ENCODE measurements around the gene EFEMP2. TPM values are rescaled to one million over a fixed set of nuclear protein-coding genes. Genes with fewer than 3 reads are reported as not detected.
"Not testable (repeated sequence)": the region's sequence is repeated elsewhere in the genome, so short reads cannot be mapped to it uniquely, and the experiment has no call there.

Gene EFEMP2
- total and polyA plus RNA-seq, 3 experiments from 2014 or later, result 0.23 to 4.0 (median 3.9) TPM

GRCh38 chr11:65849771-65850216, 22.8 kb downstream of the EFEMP2 start:
- Histone ChIP-seq H3K27ac (ENCODE audit: low read depth, low read length) (no peak overlapping the region), H3K27me3 (ENCODE audit: insufficient read depth, low read length, poor library complexity, severe bottlenecking) (no peaks in the 10 kb centered on the region), H3K4me3 (ENCODE audit: low read length) (no peak overlapping the region), H3K4me1 (ENCODE audit: insufficient read depth, low read length) (peaks cover 19% of the 10 kb centered on the region), H3K36me3 (ENCODE audit: insufficient read depth, low read length) (peaks cover 29% of the 10 kb centered on the region), H3K9me3 (ENCODE audit: low read length) (no peaks in the 10 kb centered on the region)
- H3K27me3 Mint-ChIP-seq, result no peaks in the 10 kb centered on the region
- ChIA-PET POLR2A (interaction anchor here (1.0 to 1.2 kb wide), 3 partner anchors 10 to 187 kb away, joined by 3 to 4 read pairs (median 3); partner anchors contain the start of gene RELA), CTCF (interaction anchor here (1.1 to 4.1 kb wide), 4 partner anchors 8 to 70 kb away, joined by 3 to 18 read pairs (median 10); partner anchors contain the start of genes CFL1 and MUS81)
- no peak overlapping the region for H3K4me3 Mint-ChIP-seq
- no peaks in the 10 kb centered on the region for H3K9me3 Mint-ChIP-seq
- peaks cover 12 to 42% (median 23%) of the 10 kb centered on the region in 3 donors for H3K36me3 Mint-ChIP-seq
- H3K27ac Mint-ChIP-seq, result peak overlapping the region in 3 of 8 donors; percentile 17 to 83 (median 72)
- no peak for DNase-seq
- peaks cover 19 to 23% (median 23%) of the 10 kb centered on the region in 3 donors for H3K4me1 Mint-ChIP-seq

DNA sequence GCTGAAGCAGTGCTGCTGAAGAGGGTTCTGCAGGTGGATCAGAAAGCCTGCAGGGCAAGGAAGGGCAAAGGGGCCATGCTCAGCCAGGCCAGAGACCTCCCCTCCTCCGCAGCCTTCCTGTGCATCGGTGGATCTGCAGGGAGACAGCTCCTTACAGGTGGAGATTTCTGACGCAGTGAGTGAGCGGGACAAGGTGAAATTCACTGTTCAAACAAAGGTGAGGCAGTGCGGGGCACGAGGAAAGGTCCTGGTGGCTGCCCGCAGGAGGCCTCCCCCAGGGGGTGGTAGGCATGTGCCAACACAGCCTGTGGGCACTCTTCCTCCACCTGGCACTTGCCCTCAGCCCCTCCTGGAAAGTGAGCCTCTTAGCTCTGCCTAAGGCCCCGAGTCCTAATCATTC, 23.2 kb downstream of the EFEMP2 start:
- no peak overlapping the region for H3K4me3 ChIP-seq (ENCODE audit: low read length)
- POLR2A ChIA-PET, result interaction anchor here (1.0 to 1.2 kb wide), 2 partner anchors 10 to 69 kb away, joined by 3 read pairs; no protein-coding TSS in a partner anchor
- no peak overlapping the region for H3K4me3 Mint-ChIP-seq
- peak overlapping the region in 2 of 8 donors; percentile 17 to 72 for H3K27ac Mint-ChIP-seq
- H3K27ac ChIP-seq (ENCODE audit: low read depth, low read length), result no peak overlapping the region
- H3K4me1 ChIP-seq (ENCODE audit: insufficient read depth, low read length), result peaks cover 14% of the 10 kb centered on the region
- peaks cover 15 to 19% (median 19%) of the 10 kb centered on the region in 3 donors for H3K4me1 Mint-ChIP-seq
- no peaks in the 10 kb centered on the region for H3K9me3 ChIP-seq (ENCODE audit: low read length)
- peaks cover 24% of the 10 kb centered on the region for H3K36me3 ChIP-seq (ENCODE audit: insufficient read depth, low read length)
- H3K27me3 ChIP-seq (ENCODE audit: insufficient read depth, low read length, poor library complexity, severe bottlenecking), result no peaks in the 10 kb centered on the region
- peaks cover 11 to 37% (median 18%) of the 10 kb centered on the region in 3 donors for H3K36me3 Mint-ChIP-seq
- CTCF ChIA-PET, result interaction anchor here (1.1 to 4.1 kb wide), 4 partner anchors 9 to 70 kb away, joined by 3 to 18 read pairs (median 10); partner anchors contain the start of genes CFL1 and MUS81
- no peaks in the 10 kb centered on the region for H3K9me3 Mint-ChIP-seq
- DNase-seq, result no peak
- no peaks in the 10 kb centered on the region for H3K27me3 Mint-ChIP-seq

DNA sequence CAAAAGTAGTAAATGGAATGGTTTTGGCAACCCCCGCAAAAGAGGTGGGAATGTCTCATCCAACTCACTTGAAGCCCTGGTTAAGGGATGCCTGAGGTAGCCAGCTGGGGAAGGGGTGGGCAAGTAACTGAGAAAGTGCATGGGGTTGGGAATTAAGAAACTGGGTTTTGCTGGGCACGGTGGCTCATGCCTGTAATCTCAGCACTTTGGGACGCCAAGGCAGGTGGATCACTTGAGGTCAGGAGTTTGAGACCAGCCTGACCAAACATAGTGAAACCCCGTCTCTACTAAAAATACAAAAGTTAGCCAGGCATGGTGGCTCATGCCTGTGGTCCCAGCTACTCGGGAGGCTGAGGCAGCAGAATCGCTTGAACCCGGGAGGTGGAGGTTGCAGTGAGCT, 23.9 kb downstream of the EFEMP2 start:
- peaks cover 10 to 13% (median 12%) of the 10 kb centered on the region in 3 donors for H3K4me1 Mint-ChIP-seq
- CTCF ChIA-PET, result not testable (repeated sequence)

DNA sequence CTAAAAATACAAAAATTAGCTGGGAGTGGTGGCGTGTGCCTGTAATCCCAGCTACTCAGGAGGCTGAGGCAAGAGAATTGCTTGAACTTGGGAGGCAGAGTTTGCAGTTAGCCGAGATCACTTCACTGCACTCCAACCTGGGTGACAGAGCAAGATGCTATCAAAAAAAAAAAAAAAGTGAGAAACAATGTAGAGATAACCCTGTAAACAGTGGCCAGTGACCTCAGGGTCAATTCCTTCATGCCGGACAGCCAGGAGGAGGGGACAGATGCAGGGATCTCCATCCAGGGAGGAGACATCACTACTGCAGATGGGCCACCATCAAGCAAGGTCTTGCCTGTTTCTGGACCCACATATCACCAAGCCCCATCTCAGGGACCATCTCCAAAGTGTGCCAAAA, 24.9 kb downstream of the EFEMP2 start:
- Histone ChIP-seq H3K4me1 (ENCODE audit: insufficient read depth, low read length) (no peaks in the 10 kb centered on the region), H3K27ac (ENCODE audit: low read depth, low read length) (no peak overlapping the region), H3K27me3 (ENCODE audit: insufficient read depth, low read length, poor library complexity, severe bottlenecking) (no peaks in the 10 kb centered on the region), H3K36me3 (ENCODE audit: insufficient read depth, low read length) (peaks cover 8% of the 10 kb centered on the region), H3K9me3 (ENCODE audit: low read length) (no peaks in the 10 kb centered on the region), H3K4me3 (ENCODE audit: low read length) (no peak overlapping the region)
- no peaks in the 10 kb centered on the region for H3K9me3 Mint-ChIP-seq
- no peak overlapping the region for H3K4me3 Mint-ChIP-seq
- H3K36me3 Mint-ChIP-seq, result peaks cover 3 to 21% (median 10%) of the 10 kb centered on the region in 3 donors
- no peaks in the 10 kb centered on the region for H3K27me3 Mint-ChIP-seq
- DNase-seq, result no peak
- ChIA-PET POLR2A (interaction anchor here (1.4 kb wide), 1 partner anchor 13 kb away, joined by 3 read pairs; the partner anchor contains the start of gene MUS81), CTCF (interaction anchor here (0.6 to 2.6 kb wide), 5 partner anchors 12 to 136 kb away, joined by 3 to 7 read pairs (median 5); partner anchors contain the start of genes FIBP, KAT5 and MUS81)
- peaks cover 4 to 7% (median 5%) of the 10 kb centered on the region in 3 donors for H3K4me1 Mint-ChIP-seq
- no peak overlapping the region for H3K27ac Mint-ChIP-seq

More for the DNA sequence above, 23.9 kb downstream of the EFEMP2 start:
- H3K9me3 Mint-ChIP-seq; H3K27ac ChIP-seq (ENCODE audit: low read depth, low read length); DNase-seq; H3K27me3 Mint-ChIP-seq; H3K27me3 ChIP-seq (ENCODE audit: insufficient read depth, low read length, poor library complexity, severe bottlenecking); H3K4me3 ChIP-seq (ENCODE audit: low read length); H3K4me3 Mint-ChIP-seq; H3K9me3 ChIP-seq (ENCODE audit: low read length); H3K4me1 ChIP-seq (ENCODE audit: insufficient read depth, low read length): not testable (repeated sequence)
- POLR2A ChIA-PET, result interaction anchor here (0.6 to 1.2 kb wide), 2 partner anchors 70 to 86 kb away, joined by 3 read pairs; no protein-coding TSS in a partner anchor
- peaks cover 18% of the 10 kb centered on the region for H3K36me3 ChIP-seq (ENCODE audit: insufficient read depth, low read length)
- H3K27ac Mint-ChIP-seq, result peak overlapping the region in 2 of 8 donors; percentile 11 to 73
- peaks cover 5 to 31% (median 15%) of the 10 kb centered on the region in 3 donors for H3K36me3 Mint-ChIP-seq

- ChIA-PET CTCF (interaction anchor here (0.7 to 1.2 kb wide), 3 partner anchors 26 to 177 kb away, joined by 3 to 4 read pairs (median 3); no protein-coding TSS in a partner anchor), POLR2A (interaction anchor here (0.6 kb wide), 1 partner anchor 11 kb away, joined by 3 read pairs; no protein-coding TSS in a partner anchor)
- Histone ChIP-seq H3K27me3 (ENCODE audit: insufficient read depth, low read length, poor library complexity, severe bottlenecking) (no peaks in the 10 kb centered on the region), H3K27ac (ENCODE audit: low read depth, low read length) (no peak overlapping the region), H3K9me3 (ENCODE audit: low read length) (no peaks in the 10 kb centered on the region), H3K4me1 (ENCODE audit: insufficient read depth, low read length) (no peaks in the 10 kb centered on the region), H3K36me3 (ENCODE audit: insufficient read depth, low read length) (no peaks in the 10 kb centered on the region), H3K4me3 (ENCODE audit: low read length) (no peak overlapping the region)
- Mint-ChIP-seq H3K4me1 (no peaks in the 10 kb centered on the region), H3K9me3 (no peaks in the 10 kb centered on the region), H3K27ac (no peak overlapping the region), H3K27me3 (no peaks in the 10 kb centered on the region), H3K4me3 (no peak overlapping the region), H3K36me3 (no peaks in the 10 kb centered on the region)
- DNase-seq, result no peak
Measured at GRCh38 chr11:65844231-65844872, 28.2 kb downstream of the EFEMP2 start.

DNA sequence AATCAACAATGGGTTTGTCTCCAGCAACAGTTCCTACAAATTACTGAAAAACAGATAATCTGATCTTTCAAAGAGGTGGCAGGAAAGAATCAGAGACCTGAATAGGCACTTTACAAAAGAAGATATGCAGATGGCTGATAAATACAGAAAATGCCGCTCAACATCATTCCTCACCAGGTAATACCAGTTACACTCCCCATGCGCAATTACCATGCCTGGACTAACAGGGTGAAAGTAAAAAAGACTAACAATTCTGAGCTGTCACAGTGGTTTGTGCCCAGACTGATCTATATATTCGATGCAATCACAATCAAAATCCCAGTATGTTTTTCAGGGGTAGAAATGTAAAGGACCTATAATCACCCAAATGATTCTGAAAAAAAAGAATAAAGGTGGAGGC, 28.8 kb downstream of the EFEMP2 start:
- Histone ChIP-seq H3K4me3 (ENCODE audit: low read length) (no peak overlapping the region), H3K27me3 (ENCODE audit: insufficient read depth, low read length, poor library complexity, severe bottlenecking) (no peaks in the 10 kb centered on the region), H3K9me3 (ENCODE audit: low read length) (no peaks in the 10 kb centered on the region), H3K36me3 (ENCODE audit: insufficient read depth, low read length) (no peaks in the 10 kb centered on the region), H3K4me1 (ENCODE audit: insufficient read depth, low read length) (no peaks in the 10 kb centered on the region), H3K27ac (ENCODE audit: low read depth, low read length) (no peak overlapping the region)
- no peaks in the 10 kb centered on the region for H3K27me3 Mint-ChIP-seq
- no peaks in the 10 kb centered on the region for H3K9me3 Mint-ChIP-seq
- CTCF ChIA-PET, result interaction anchor here (1.1 to 1.3 kb wide), 4 partner anchors 15 to 47 kb away, joined by 3 to 5 read pairs (median 4); partner anchors contain the start of gene CCDC85B
- no peak overlapping the region for H3K27ac Mint-ChIP-seq
- H3K36me3 Mint-ChIP-seq, result no peaks in the 10 kb centered on the region
- DNase-seq, result no peak
- no peaks in the 10 kb centered on the region for H3K4me1 Mint-ChIP-seq
- no peak overlapping the region for H3K4me3 Mint-ChIP-seq
- POLR2A ChIA-PET, result no interaction called here

DNA sequence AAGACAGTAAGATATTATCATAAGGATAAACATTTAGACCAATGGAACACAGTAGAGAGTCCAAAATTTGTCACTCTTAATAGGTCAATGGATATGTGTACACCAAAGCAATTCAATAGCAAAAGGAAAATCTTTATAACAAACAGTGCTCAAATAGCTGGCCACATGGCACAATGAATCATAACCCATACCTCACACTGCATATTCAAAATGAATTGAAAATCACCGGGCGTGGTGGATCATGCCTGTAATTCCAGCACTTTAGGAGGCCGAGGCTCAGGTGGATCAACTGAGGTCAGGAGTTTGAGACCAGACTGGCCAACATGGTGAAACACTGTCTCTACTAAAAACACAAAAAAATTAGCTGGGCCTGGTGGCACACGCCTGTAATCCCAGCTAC, 30.5 kb downstream of the EFEMP2 start:
- Histone ChIP-seq H3K4me3 (ENCODE audit: low read length) (no peak overlapping the region), H3K36me3 (ENCODE audit: insufficient read depth, low read length) (no peaks in the 10 kb centered on the region), H3K27me3 (ENCODE audit: insufficient read depth, low read length, poor library complexity, severe bottlenecking) (no peaks in the 10 kb centered on the region), H3K9me3 (ENCODE audit: low read length) (no peaks in the 10 kb centered on the region), H3K27ac (ENCODE audit: low read depth, low read length) (no peak overlapping the region), H3K4me1 (ENCODE audit: insufficient read depth, low read length) (no peaks in the 10 kb centered on the region)
- Mint-ChIP-seq H3K4me3 (no peak overlapping the region), H3K36me3 (no peaks in the 10 kb centered on the region), H3K27ac (no peak overlapping the region), H3K27me3 (no peaks in the 10 kb centered on the region), H3K9me3 (no peaks in the 10 kb centered on the region), H3K4me1 (no peaks in the 10 kb centered on the region)
- ChIA-PET CTCF (no interaction called here), POLR2A (no interaction called here)
- DNase-seq, result no peak

GRCh38 chr11:65834202-65834601, 38.4 kb downstream of the EFEMP2 start:
- Mint-ChIP-seq H3K4me1 (peaks cover 8 to 14% (median 13%) of the 10 kb centered on the region in 3 donors), H3K27ac (no peak overlapping the region), H3K27me3 (peaks cover 0 to 2% of the 10 kb centered on the region in 2 donors), H3K9me3 (no peaks in the 10 kb centered on the region), H3K36me3 (no peaks in the 10 kb centered on the region), H3K4me3 (no peak overlapping the region)
- CTCF ChIA-PET, result interaction anchor here (2.0 to 3.4 kb wide), 4 partner anchors 26 to 123 kb away, joined by 10 to 17 read pairs (median 13); partner anchors contain the start of genes AP5B1, KAT5 and MUS81
- H3K4me1 ChIP-seq (ENCODE audit: insufficient read depth, low read length), result peaks cover 16% of the 10 kb centered on the region
- H3K27ac ChIP-seq (ENCODE audit: low read depth, low read length), result no peak overlapping the region
- POLR2A ChIA-PET, result interaction anchor here (0.7 to 1.8 kb wide), 6 partner anchors 18 to 121 kb away, joined by 3 to 7 read pairs (median 4); partner anchors contain the start of genes CFL1 and MUS81
- H3K4me3 ChIP-seq (ENCODE audit: low read length), result peak overlapping the region; percentile 57
- H3K27me3 ChIP-seq (ENCODE audit: insufficient read depth, low read length, poor library complexity, severe bottlenecking), result no peaks in the 10 kb centered on the region
- DNase-seq, result no peak
- H3K9me3 ChIP-seq (ENCODE audit: low read length), result no peaks in the 10 kb centered on the region
- H3K36me3 ChIP-seq (ENCODE audit: insufficient read depth, low read length), result no peaks in the 10 kb centered on the region

Measured in CD8-positive, alpha-beta memory T cell (primary cell).